Measurements from ENCODE around the gene ANKRD28.
"Not testable (repeated sequence)": the region's sequence is repeated elsewhere in the genome, so short reads cannot be mapped to it uniquely, and the experiment has no call there.

Gene ANKRD28

DNA sequence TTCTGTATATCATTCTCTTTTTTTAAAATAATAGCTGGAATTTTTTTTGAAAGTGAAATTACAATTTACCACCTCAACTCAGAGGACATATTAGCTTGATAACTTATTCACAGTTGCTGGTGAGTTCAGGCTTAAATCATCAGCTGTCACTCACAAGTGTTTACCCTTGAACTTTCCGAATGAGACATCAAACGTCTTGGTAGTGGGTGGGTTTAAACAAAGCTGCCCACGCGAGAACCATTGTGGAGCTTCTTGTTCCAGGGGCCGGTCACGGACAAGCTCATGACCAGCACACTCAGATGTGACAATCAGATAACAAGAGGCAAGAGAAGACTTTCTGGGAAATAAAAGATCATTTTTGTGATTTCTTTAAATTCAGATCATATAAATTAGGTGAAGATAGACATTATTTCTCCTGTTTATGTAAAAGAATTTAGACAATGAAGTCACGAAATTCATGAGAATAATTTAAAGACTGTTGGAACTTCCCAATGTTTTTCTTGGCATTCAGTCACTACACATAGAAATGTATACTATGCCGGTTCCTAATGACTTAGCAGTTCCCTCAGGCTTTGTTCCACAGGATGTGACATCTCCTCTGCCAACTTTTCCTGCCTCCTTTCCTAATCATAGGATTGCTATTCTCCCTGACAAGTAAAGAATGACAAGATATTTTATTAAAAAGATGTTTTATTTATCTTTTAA is 167.0 kb downstream of the ANKRD28 start:
- peak; percentile 76 for DNase-seq (ENCODE audit: low read depth)
- TF ChIP-seq, protein P1, sequence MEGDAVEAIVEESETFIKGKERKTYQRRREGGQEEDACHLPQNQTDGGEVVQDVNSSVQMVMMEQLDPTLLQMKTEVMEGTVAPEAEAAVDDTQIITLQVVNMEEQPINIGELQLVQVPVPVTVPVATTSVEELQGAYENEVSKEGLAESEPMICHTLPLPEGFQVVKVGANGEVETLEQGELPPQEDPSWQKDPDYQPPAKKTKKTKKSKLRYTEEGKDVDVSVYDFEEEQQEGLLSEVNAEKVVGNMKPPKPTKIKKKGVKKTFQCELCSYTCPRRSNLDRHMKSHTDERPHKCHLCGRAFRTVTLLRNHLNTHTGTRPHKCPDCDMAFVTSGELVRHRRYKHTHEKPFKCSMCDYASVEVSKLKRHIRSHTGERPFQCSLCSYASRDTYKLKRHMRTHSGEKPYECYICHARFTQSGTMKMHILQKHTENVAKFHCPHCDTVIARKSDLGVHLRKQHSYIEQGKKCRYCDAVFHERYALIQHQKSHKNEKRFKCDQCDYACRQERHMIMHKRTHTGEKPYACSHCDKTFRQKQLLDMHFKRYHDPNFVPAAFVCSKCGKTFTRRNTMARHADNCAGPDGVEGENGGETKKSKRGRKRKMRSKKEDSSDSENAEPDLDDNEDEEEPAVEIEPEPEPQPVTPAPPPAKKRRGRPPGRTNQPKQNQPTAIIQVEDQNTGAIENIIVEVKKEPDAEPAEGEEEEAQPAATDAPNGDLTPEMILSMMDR (IDR thresholded peaks at IDR 0.05; ENCODE audit: insufficient read depth, low read depth, low read length, missing control alignments): no peak
- H3K4me3 ChIP-seq (ENCODE audit: low read length): no peak overlapping the region

DNA sequence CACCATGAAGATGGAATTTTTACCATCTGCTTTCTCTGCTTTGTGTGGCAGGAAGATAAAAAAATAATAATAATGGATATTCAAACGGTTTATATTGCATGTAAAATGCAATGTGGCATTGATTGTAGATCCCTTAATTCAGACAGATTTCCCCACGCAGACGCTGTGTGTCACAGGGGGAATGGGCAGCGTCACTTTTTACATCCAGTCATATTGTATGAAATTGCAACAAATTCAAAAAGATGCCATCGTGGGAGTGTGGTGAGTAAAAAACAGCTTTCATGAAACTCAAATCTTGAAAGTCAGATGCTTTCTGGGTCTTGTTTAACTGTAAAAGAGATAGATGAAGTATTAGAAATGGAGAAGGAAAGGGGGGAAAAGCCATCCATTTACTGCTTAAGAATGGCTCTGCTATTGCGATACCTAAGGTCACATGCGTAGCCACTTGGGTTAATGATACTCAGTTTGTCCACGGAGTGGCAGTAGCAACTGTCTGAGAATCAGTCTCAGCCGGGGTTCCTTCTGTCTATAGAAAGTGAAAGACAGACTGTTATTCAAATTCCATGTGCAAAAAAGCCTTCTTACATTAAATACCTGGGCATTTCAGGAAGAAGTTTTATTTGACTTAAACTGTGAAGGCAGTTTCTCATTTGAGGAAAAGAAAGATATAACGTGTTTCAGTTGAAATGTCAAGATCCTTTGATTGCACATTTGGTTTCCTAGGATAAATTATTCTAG is 167.8 kb downstream of the ANKRD28 start:
- TF ChIP-seq, protein P1 (IDR thresholded peaks at IDR 0.05; ENCODE audit: insufficient read depth, low read depth, low read length, missing control alignments): peak; percentile 82
- H3K4me3 ChIP-seq (ENCODE audit: low read length): no peak overlapping the region
- DNase-seq (ENCODE audit: low read depth): peak; percentile 84

DNA sequence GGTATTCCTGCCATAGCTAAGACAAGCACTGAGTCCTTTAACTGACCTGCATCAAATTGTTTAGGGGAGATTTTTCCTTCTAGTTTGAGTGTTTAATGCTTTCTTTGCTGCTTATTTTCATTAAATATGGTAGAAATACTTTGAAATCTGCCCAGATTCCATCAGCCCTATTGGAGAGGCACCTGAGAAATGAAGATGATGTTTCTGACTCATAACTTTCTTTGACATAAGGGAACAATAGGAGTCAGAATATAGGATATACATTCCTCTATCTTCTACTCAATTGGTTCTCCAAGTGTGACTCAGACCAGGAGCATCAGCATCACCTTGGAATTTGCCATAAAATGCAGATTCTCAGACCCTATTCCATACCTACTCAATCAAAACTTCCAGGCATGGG is 168.8 kb downstream of the ANKRD28 start:
- H3K4me3 ChIP-seq (ENCODE audit: low read length): no peak overlapping the region
- TF ChIP-seq, protein P1 (IDR thresholded peaks at IDR 0.05; ENCODE audit: insufficient read depth, low read depth, low read length, missing control alignments): no peak
- DNase-seq (ENCODE audit: low read depth): no peak

DNA sequence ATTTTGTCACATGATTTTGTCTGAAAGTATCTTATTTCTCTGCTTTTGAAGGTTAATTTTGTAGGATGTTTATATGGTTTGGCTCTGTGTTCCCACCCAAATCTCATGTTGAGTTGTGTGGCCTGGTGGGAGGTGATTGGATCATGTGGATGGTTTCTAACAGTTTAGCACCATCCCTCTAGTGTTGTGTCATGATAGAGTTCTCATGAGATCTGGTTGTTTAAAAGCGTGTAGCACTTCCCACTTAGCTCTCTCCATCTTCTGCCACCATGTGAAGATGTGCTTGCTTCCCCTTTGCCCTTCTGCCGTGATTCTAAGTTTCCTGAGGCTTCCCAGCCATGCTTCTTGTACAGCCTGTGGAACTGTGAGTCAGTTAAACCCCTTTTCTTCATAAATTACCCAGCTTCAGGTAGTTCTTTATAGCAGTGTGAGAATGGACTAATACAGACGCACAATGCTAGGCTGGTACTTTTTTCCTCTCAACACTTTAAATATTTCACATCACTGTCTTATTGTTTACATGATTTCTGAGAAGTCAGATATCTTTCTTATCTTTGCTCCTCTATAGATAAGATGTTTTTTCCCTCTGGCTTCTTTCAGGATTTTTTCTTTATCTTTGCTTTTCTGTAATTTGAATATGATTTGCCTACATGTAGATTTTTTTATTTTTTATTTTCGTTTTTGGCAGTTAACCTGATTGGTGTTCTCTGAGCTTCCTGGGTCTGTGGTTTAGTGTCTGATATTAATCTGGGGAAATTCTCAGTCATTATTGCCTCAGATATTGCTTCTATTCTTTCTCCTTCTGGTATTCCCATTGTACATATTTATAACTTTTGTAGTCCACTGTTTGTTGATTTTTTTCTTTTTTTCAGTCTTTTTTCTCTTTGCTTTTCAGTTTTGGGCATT is 174.0 kb downstream of the ANKRD28 start:
- DNase-seq (ENCODE audit: low read depth): no peak
- TF ChIP-seq, protein P1 (IDR thresholded peaks at IDR 0.05; ENCODE audit: insufficient read depth, low read depth, low read length, missing control alignments): no peak
- no peak overlapping the region for H3K4me3 ChIP-seq (ENCODE audit: low read length)

DNA sequence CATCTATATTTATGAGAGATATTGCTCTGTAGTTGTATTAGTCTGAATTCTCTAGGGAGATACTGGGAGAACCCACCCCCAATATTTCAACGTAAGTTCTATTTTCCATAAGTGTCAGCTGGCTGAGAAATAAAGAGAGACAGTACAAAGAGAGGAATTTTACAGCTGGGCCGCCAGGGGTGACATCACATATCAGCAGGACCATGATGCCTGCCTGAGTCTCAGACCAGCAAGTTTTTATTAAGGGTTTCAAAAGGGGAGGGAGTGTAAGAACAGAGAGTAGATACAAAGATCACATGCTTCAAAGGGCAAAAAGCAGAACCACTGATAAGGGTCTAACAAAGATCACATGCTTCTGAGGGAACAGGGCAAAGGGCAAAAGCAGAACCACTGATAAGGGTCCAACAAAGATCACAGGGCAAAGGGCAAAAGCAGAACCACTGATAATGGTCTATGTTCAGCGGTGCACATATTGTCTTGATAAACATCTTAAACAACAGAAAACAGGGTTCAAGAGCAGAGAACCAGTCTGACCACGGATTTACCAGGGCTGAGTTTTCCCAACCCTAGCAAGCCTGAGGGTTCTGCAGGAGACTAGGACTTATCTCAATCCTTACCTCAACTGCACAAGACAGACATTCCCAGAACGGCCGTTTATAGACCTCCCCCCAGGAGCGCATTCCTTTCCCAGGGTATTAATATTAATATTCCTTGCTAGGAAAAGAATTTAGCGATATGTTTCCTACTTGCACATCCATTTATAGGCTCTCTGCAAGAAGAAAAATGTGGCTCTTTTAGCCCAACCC is 177.9 kb downstream of the ANKRD28 start:
- DNase-seq (ENCODE audit: low read depth); H3K4me3 ChIP-seq (ENCODE audit: low read length): not testable (repeated sequence)
